MM.1S (cell line): ENCODE data around the gene RIPK4.

Source experiments
- EZH2 ChIP-seq: fragments of 300-600 bp; sonication (generic); optimal IDR thresholded peaks from 2 replicates; pipeline ENCODE3; 2017; ENCODE audit warnings: low read depth, mild to moderate bottlenecking, antibody characterized with exemption, low read length, mixed read lengths
- EZH2phosphoT487 ChIP-seq: fragments of 300-600 bp; sonication (generic); IDR thresholded peaks from 2 replicates; pipeline ENCODE4 v1.6.1; 2018; ENCODE audit warnings: antibody characterized with exemption, low read length

GRCh38 chr21:41745026-41745820 is 21.6 kb downstream of the RIPK4 start:
- TF ChIP-seq EZH2 = no peak
- no peak for TF ChIP-seq EZH2phosphoT487
